PC-3 (cell line): ENCODE data around the gene FUT8. TPM values are rescaled to one million over a fixed set of nuclear protein-coding genes. Genes with fewer than 3 reads are reported as not detected.

Source experiments
- ATAC-seq: fragments of 200-7000 bp; cut with Tn5 transposase; 2 replicates; pipeline ENCODE4 v1.9.1; 2020; ENCODE audit warnings: mild to moderate bottlenecking, moderate library complexity
- BruUV-seq: library from RNA; stranded (reverse); fragments of 400-500 nt; replicated peaks from 2 replicates; lab custom pipeline; 2021; lab: Mats Ljungman, UMichigan
- CTCF ChIA-PET: fragments of 300-600 bp; sonication (Branson Sonifier 250); formaldehyde crosslinking; loops from one replicate; lab custom pipeline; 2022; ENCODE audit warnings: antibody characterized with exemption; lab: Charles Lee
- POLR2A ChIA-PET: fragments of 300-600 bp; sonication (Branson Sonifier 250); formaldehyde crosslinking; loops from one replicate; lab custom pipeline; 2022; ENCODE audit warnings: antibody characterized with exemption; ENCODE audit not compliant: unreplicated experiment; lab: Charles Lee
- DNase-seq: peaks from one replicate; pipeline ENCODE4 v3.0.0-alpha.2; 2015
- H2AFZ ChIP-seq: fragments of 300-600 bp; sonication (generic); 2 replicates; pipeline ENCODE4 v1.6.0; 2016; ENCODE audit warnings: antibody characterized with exemption, low read length
- H3F3A ChIP-seq: fragments of 300-600 bp; sonication (generic); one replicate; pipeline ENCODE4 v1.6.0; 2017; ENCODE audit warnings: antibody characterized with exemption, low read length, control low read depth, mild to moderate bottlenecking; ENCODE audit not compliant: unreplicated experiment
- H3K27ac ChIP-seq: fragments of 300-600 bp; sonication (generic); 2 replicates; pipeline ENCODE4 v1.5.1; 2016; ENCODE audit warnings: mild to moderate bottlenecking, low read length
- H3K27me3 ChIP-seq: fragments of 300-600 bp; sonication (generic); 2 replicates; pipeline ENCODE4 v1.6.1; 2016; ENCODE audit warnings: low read length, mixed read lengths
- H3K36me3 ChIP-seq: fragments of 300-600 bp; sonication (generic); 2 replicates; pipeline ENCODE4 v1.6.1; 2016; ENCODE audit warnings: low read depth, mixed run types, low read length, mixed read lengths
- H3K4me1 ChIP-seq: fragments of 300-600 bp; sonication (generic); 2 replicates; pipeline ENCODE4 v1.5.1; 2016; ENCODE audit warnings: low read length; ENCODE audit not compliant: insufficient read depth
- H3K4me2 ChIP-seq: fragments of 300-600 bp; sonication (generic); 2 replicates; pipeline ENCODE4 v1.6.0; 2016; ENCODE audit warnings: low read length
- H3K4me3 ChIP-seq: fragments of 300-600 bp; sonication (generic); 2 replicates; pipeline ENCODE4 v1.5.1; 2016; ENCODE audit warnings: mild to moderate bottlenecking, low read length, mixed read lengths
- H3K79me2 ChIP-seq: fragments of 300-600 bp; sonication (generic); 2 replicates; pipeline ENCODE4 v1.6.1; 2017; ENCODE audit warnings: low read length, mixed read lengths
- H3K9ac ChIP-seq: fragments of 300-600 bp; sonication (generic); 2 replicates; pipeline ENCODE4 v1.6.0; 2016; ENCODE audit warnings: mild to moderate bottlenecking, low read length
- H3K9me2 ChIP-seq: fragments of 300-600 bp; sonication (generic); replicated peaks from 2 replicates; pipeline ENCODE4 v1.6.1; 2016; ENCODE audit warnings: mixed run types, low read length, mixed read lengths
- H3K9me3 ChIP-seq: fragments of 300-600 bp; sonication (generic); 2 replicates; pipeline ENCODE4 v1.6.1; 2016; ENCODE audit warnings: low read length, mixed read lengths
- H4K20me1 ChIP-seq: fragments of 300-600 bp; sonication (generic); 2 replicates; pipeline ENCODE4 v1.6.1; 2016; ENCODE audit warnings: low read length, mixed read lengths
- EZH2 ChIP-seq: fragments of 300-600 bp; sonication (generic); IDR thresholded peaks from one replicate; pipeline ENCODE4 v1.6.1; 2017; ENCODE audit warnings: antibody characterized with exemption, mild to moderate bottlenecking, low read length; ENCODE audit not compliant: unreplicated experiment
- EZH2phosphoT487 ChIP-seq: fragments of 300-600 bp; sonication (generic); IDR thresholded peaks from 2 replicates; pipeline ENCODE4 v1.6.1; 2018; ENCODE audit warnings: mild to moderate bottlenecking, antibody characterized with exemption, low read length, borderline replicate concordance
- intact Hi-C: fragments of 100-400 bp; cut with micrococcal nuclease; formaldehyde crosslinking; loops from 2 replicates; pipeline ENCODE4 v1.9.0; 2023
- total RNA-seq: library from RNA; depleted of rRNA; stranded (reverse); fragments of >200 nt; gene quantifications from 2 replicates; pipeline ENCODE4 v1.2.3, GENCODE V29; 2014
- TF ChIP-seq, protein P1 (sequence below): fragments of 300-600 bp; sonication (generic); conservative IDR thresholded peaks from 2 replicates; pipeline ENCODE4 v1.5.1; 2017; ENCODE audit warnings: antibody characterized with exemption, low read depth, mild to moderate bottlenecking, low read length

FUT8 gene
- total RNA-seq, 1 experiment from 2014 or later, result 132 TPM

DNA sequence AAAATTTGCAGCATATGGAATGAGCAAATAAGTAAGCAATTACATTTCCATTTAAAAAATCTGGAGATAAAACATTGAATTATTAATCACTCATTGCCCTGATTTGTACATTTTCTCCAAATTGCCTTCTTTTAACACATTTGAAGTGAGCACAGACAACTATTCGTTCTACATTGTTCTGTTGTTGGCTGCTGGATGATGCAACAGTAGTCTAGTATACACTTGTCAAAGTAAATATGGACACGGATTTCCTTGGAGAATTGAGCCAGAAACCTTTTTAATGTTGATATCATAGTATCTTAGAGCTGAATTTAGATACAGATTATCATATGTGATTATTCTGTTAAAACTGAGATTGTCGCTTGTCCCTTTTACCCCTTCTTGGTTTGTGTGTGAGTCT lies 188.2 kb downstream of the FUT8 start:
- BruUV-seq, result no TSS peak
- DNase-seq, result no peak
- Histone ChIP-seq H3K9ac (no peak overlapping the region), H2AFZ (no peak overlapping the region), H3F3A (peaks cover 7% of the 10 kb centered on the region), H3K4me1 (peaks cover 19% of the 10 kb centered on the region), H3K36me3 (no peaks in the 10 kb centered on the region), H3K9me2 (no peaks in the 10 kb centered on the region), H3K27me3 (no peaks in the 10 kb centered on the region), H3K79me2 (peaks cover 83% of the 10 kb centered on the region), H3K27ac (no peak overlapping the region), H3K4me3 (no peak overlapping the region), H4K20me1 (peaks cover 7% of the 10 kb centered on the region), H3K9me3 (no peaks in the 10 kb centered on the region), H3K4me2 (no peak overlapping the region)
- TF ChIP-seq, protein P1, sequence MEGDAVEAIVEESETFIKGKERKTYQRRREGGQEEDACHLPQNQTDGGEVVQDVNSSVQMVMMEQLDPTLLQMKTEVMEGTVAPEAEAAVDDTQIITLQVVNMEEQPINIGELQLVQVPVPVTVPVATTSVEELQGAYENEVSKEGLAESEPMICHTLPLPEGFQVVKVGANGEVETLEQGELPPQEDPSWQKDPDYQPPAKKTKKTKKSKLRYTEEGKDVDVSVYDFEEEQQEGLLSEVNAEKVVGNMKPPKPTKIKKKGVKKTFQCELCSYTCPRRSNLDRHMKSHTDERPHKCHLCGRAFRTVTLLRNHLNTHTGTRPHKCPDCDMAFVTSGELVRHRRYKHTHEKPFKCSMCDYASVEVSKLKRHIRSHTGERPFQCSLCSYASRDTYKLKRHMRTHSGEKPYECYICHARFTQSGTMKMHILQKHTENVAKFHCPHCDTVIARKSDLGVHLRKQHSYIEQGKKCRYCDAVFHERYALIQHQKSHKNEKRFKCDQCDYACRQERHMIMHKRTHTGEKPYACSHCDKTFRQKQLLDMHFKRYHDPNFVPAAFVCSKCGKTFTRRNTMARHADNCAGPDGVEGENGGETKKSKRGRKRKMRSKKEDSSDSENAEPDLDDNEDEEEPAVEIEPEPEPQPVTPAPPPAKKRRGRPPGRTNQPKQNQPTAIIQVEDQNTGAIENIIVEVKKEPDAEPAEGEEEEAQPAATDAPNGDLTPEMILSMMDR, result no peak
- no peak for TF ChIP-seq EZH2
- intact Hi-C loops, result no loop called here
- CTCF ChIA-PET, result no interaction called here
- POLR2A ChIA-PET, result interaction anchor here (0.6 kb wide), 1 partner anchor 26 kb away, joined by 5 read pairs; no protein-coding TSS in a partner anchor
- no peak for ATAC-seq

DNA sequence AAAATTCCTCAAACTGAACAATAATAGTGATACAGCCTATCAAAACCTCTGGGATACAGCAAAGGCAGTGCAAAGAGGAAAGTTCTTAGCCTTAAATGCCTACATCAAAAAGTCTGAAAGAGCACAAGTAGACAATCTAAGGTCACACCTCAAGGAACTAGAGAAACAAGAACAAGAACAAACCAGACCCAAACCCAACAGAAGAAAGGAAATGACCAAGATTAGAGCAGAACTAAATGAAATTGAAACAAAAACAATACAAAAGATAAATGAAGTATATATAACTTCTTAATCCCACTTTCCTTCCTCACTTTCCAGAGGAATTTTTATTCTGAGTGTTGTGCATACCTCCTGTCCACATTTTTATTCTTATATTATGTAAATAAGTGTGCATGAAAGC lies 192.0 kb downstream of the FUT8 start:
- Histone ChIP-seq H3K9me2 (no peaks in the 10 kb centered on the region), H3K36me3 (no peaks in the 10 kb centered on the region), H3K27me3 (no peaks in the 10 kb centered on the region), H3K9me3 (no peaks in the 10 kb centered on the region), H3K9ac (no peak overlapping the region), H2AFZ (no peak overlapping the region), H3K4me3 (no peak overlapping the region), H3K27ac (no peak overlapping the region), H3K79me2 (peaks cover 83% of the 10 kb centered on the region), H4K20me1 (peaks cover 7% of the 10 kb centered on the region; the same call in 1 of the 2 replicates), H3F3A (peaks cover 2% of the 10 kb centered on the region), H3K4me1 (peaks cover 8% of the 10 kb centered on the region), H3K4me2 (no peak overlapping the region)
- intact Hi-C loops, result no loop called here
- CTCF ChIA-PET, result no interaction called here
- TF ChIP-seq EZH2phosphoT487, result no peak
- TF ChIP-seq, protein P1, result no peak
- no peak for TF ChIP-seq EZH2
- no peak for DNase-seq
- peak; percentile 16 for ATAC-seq
- POLR2A ChIA-PET, result no interaction called here
- no TSS peak for BruUV-seq

DNA sequence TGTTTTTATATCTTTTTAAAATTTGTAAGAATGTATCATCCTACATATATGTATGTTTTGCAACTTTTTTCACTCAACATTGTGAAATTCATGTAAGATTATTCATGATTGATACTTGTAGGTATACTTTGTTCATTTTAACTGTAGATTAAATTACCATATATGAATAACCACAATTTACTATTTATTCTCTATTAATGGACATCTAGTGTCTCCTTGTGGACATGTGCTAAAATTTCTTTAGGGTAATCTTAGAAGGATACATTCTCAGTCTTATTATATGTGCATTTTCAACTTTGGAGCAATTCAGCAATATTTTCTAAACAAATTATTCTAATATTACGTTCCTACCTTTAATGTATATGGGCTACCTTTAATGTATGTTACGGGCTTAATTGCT lies 192.4 kb downstream of the FUT8 start:
- Histone ChIP-seq H2AFZ (no peak overlapping the region), H3K27ac (no peak overlapping the region), H3K9me2 (no peaks in the 10 kb centered on the region), H4K20me1 (peaks cover 7% of the 10 kb centered on the region; the same call in 1 of the 2 replicates), H3K4me3 (no peak overlapping the region), H3K27me3 (no peaks in the 10 kb centered on the region), H3K9me3 (no peaks in the 10 kb centered on the region), H3K9ac (no peak overlapping the region), H3K4me2 (no peak overlapping the region), H3F3A (no peaks in the 10 kb centered on the region), H3K4me1 (peaks cover 4% of the 10 kb centered on the region; the same call in 1 of the 2 replicates), H3K36me3 (no peaks in the 10 kb centered on the region), H3K79me2 (peaks cover 83% of the 10 kb centered on the region)
- DNase-seq, result peak; percentile 35
- peak; percentile 74 for ATAC-seq
- ChIA-PET CTCF (no interaction called here), POLR2A (no interaction called here)
- TF ChIP-seq, protein P1, result peak; percentile 76
- TF ChIP-seq EZH2phosphoT487 (no peak), EZH2 (no peak)
- intact Hi-C loops, result loop anchor here (1.0 to 5.0 kb wide), 3 partner anchors 190 to 441 kb away; no protein-coding TSS in a partner anchor
- no TSS peak for BruUV-seq
